Nephron (organoid): ENCODE data around the gene SLC6A7.

ENCODE experiments used
- H3K27ac Mint-ChIP-seq, 3 experiments: 2 replicates each; pipeline ENCODE4 v1.8.0; 2020; ENCODE audit warnings: mixed read lengths in 3 of 3, mild to moderate bottlenecking in 2 of 3, moderate library complexity in 1 of 3
- H3K27me3 Mint-ChIP-seq: 2 replicates; pipeline ENCODE4 v1.8.0; 2021; ENCODE audit warnings: low read depth, mild to moderate bottlenecking, moderate library complexity, mixed read lengths
- H3K36me3 Mint-ChIP-seq: 2 replicates; pipeline ENCODE4 v1.8.0; 2020; ENCODE audit warnings: low read depth, mixed read lengths
- H3K4me1 Mint-ChIP-seq: 2 replicates; pipeline ENCODE4 v1.8.0; 2020; ENCODE audit warnings: mixed read lengths
- H3K4me3 Mint-ChIP-seq, 3 experiments: 2 replicates each; pipeline ENCODE4 v1.8.0; 2020; ENCODE audit warnings: mild to moderate bottlenecking in 3 of 3, mixed read lengths in 3 of 3, moderate library complexity in 2 of 3
- H3K9me3 Mint-ChIP-seq: 2 replicates; pipeline ENCODE4 v1.8.0; 2020; ENCODE audit warnings: mixed read lengths
- CTCF ChIP-seq, 3 experiments: fragments of 200-600 bp; sonication (generic); IDR thresholded peaks; one replicate each; pipeline ENCODE4 v1.5.0; 2021; ENCODE audit warnings: antibody characterized with exemption in 3 of 3; ENCODE audit not compliant: unreplicated experiment in 3 of 3

SLC6A7 gene

GRCh38 chr5:150197476-150197875 is 7.6 kb downstream of the SLC6A7 start:
- H3K9me3 Mint-ChIP-seq = no peaks in the 10 kb centered on the region
- H3K4me3 Mint-ChIP-seq = no peak overlapping the region
- no peaks in the 10 kb centered on the region for H3K4me1 Mint-ChIP-seq
- TF ChIP-seq CTCF (IDR thresholded peaks at IDR 0.05; ENCODE audit: unreplicated experiment in 3 of 3) = no peak
- peaks cover 13% of the 10 kb centered on the region for H3K27me3 Mint-ChIP-seq
- H3K27ac Mint-ChIP-seq = no peak overlapping the region
- H3K36me3 Mint-ChIP-seq = no peaks in the 10 kb centered on the region

- no peak for TF ChIP-seq CTCF (IDR thresholded peaks at IDR 0.05; ENCODE audit: unreplicated experiment in 3 of 3)
- H3K27me3 Mint-ChIP-seq = peaks cover 8% of the 10 kb centered on the region
These were observed 12.6 kb downstream of the SLC6A7 start for GRCh38 chr5:150202501-150202900.

GRCh38 chr5:150203832-150204589 is 14.1 kb downstream of the SLC6A7 start:
- Mint-ChIP-seq H3K27me3 (peaks cover 12% of the 10 kb centered on the region), H3K9me3 (no peaks in the 10 kb centered on the region), H3K36me3 (no peaks in the 10 kb centered on the region), H3K4me3 (no peak overlapping the region), H3K4me1 (peaks cover 11% of the 10 kb centered on the region), H3K27ac (peak overlapping the region; percentile 49 to 75 (median 73))
- no peak for TF ChIP-seq CTCF (IDR thresholded peaks at IDR 0.05; ENCODE audit: unreplicated experiment in 3 of 3)

More at GRCh38 chr5:150202501-150202900, 12.6 kb downstream of the SLC6A7 start:
- no peaks in the 10 kb centered on the region for H3K9me3 Mint-ChIP-seq
- H3K27ac Mint-ChIP-seq = no peak overlapping the region
- H3K4me1 Mint-ChIP-seq = peaks cover 5% of the 10 kb centered on the region
- no peak overlapping the region for H3K4me3 Mint-ChIP-seq
- H3K36me3 Mint-ChIP-seq = no peaks in the 10 kb centered on the region

GRCh38 chr5:150204590-150204960 is 14.7 kb downstream of the SLC6A7 start:
- Mint-ChIP-seq H3K9me3 (no peaks in the 10 kb centered on the region), H3K4me3 (no peak overlapping the region), H3K4me1 (peaks cover 11% of the 10 kb centered on the region), H3K36me3 (no peaks in the 10 kb centered on the region), H3K27ac (peak overlapping the region; percentile 49 to 75 (median 73)), H3K27me3 (peaks cover 12% of the 10 kb centered on the region)
- no peak for TF ChIP-seq CTCF (IDR thresholded peaks at IDR 0.05; ENCODE audit: unreplicated experiment in 3 of 3)

- Mint-ChIP-seq H3K4me1 (peaks cover 14% of the 10 kb centered on the region), H3K36me3 (no peaks in the 10 kb centered on the region), H3K27ac (no peak overlapping the region), H3K9me3 (no peaks in the 10 kb centered on the region), H3K4me3 (no peak overlapping the region), H3K27me3 (peaks cover 9% of the 10 kb centered on the region)
- TF ChIP-seq CTCF (IDR thresholded peaks at IDR 0.05; ENCODE audit: unreplicated experiment in 3 of 3) = no peak
These were observed 16.4 kb downstream of the SLC6A7 start for GRCh38 chr5:150206098-150206778.

GRCh38 chr5:150206779-150207115 is 16.9 kb downstream of the SLC6A7 start:
- peaks cover 16% of the 10 kb centered on the region for H3K4me1 Mint-ChIP-seq
- TF ChIP-seq CTCF (IDR thresholded peaks at IDR 0.05; ENCODE audit: unreplicated experiment in 3 of 3) = no peak
- no peaks in the 10 kb centered on the region for H3K9me3 Mint-ChIP-seq
- H3K4me3 Mint-ChIP-seq = no peak overlapping the region
- peaks cover 9% of the 10 kb centered on the region for H3K27me3 Mint-ChIP-seq
- no peaks in the 10 kb centered on the region for H3K36me3 Mint-ChIP-seq
- no peak overlapping the region for H3K27ac Mint-ChIP-seq
